Osteocyte (in vitro differentiated cells): Measurements from ENCODE around the gene LRIG1. TPM values are rescaled to one million over a fixed set of nuclear protein-coding genes. Genes with fewer than 3 reads are reported as not detected.

ENCODE experiments used
- DNase-seq: peaks from one replicate; pipeline ENCODE4 v3.0.0; 2021; ENCODE audit warnings: mixed read lengths; ENCODE audit not compliant: unreplicated experiment; ENCODE audit errors: extremely low spot score
- H3K27ac Mint-ChIP-seq: one replicate; pipeline ENCODE4 v1.8.0; 2021; ENCODE audit warnings: mild to moderate bottlenecking, mixed read lengths; ENCODE audit not compliant: unreplicated experiment
- H3K27me3 Mint-ChIP-seq: one replicate; pipeline ENCODE4 v1.8.0; 2021; ENCODE audit warnings: mixed read lengths; ENCODE audit not compliant: unreplicated experiment
- H3K36me3 Mint-ChIP-seq: one replicate; pipeline ENCODE4 v1.8.0; 2021; ENCODE audit warnings: mixed read lengths; ENCODE audit not compliant: unreplicated experiment
- H3K4me1 Mint-ChIP-seq: one replicate; pipeline ENCODE4 v1.8.0; 2021; ENCODE audit warnings: mixed read lengths; ENCODE audit not compliant: unreplicated experiment
- H3K4me3 Mint-ChIP-seq: one replicate; pipeline ENCODE4 v1.8.0; 2021; ENCODE audit warnings: mild to moderate bottlenecking, moderate library complexity, mixed read lengths; ENCODE audit not compliant: unreplicated experiment
- H3K9me3 Mint-ChIP-seq: one replicate; pipeline ENCODE4 v1.8.0; 2021; ENCODE audit warnings: mixed read lengths; ENCODE audit not compliant: unreplicated experiment
- CTCF ChIP-seq: fragments of 200-600 bp; sonication (generic); IDR thresholded peaks from 2 replicates; pipeline ENCODE4 v1.5.0; 2021; ENCODE audit warnings: antibody characterized with exemption, mild to moderate bottlenecking, moderate library complexity
- total RNA-seq: library from RNA; stranded (reverse); gene quantifications from 2 replicates; pipeline ENCODE4 v1.2.1, GENCODE V29; 2021

The LRIG1 gene
- total RNA-seq, 1 donor from 2014 or later = 60.8 TPM

GRCh38 chr3:66499881-66500575, 794 bp downstream of the LRIG1 start:
- peaks cover 66% of the 10 kb centered on the region for H3K4me1 Mint-ChIP-seq
- H3K27me3 Mint-ChIP-seq = no peaks in the 10 kb centered on the region
- H3K9me3 Mint-ChIP-seq = no peaks in the 10 kb centered on the region
- no peak for TF ChIP-seq CTCF
- peak overlapping the region; percentile 32 for H3K27ac Mint-ChIP-seq
- no peaks in the 10 kb centered on the region for H3K36me3 Mint-ChIP-seq
- H3K4me3 Mint-ChIP-seq = peak overlapping the region; percentile 94
- DNase-seq = no peak

DNA sequence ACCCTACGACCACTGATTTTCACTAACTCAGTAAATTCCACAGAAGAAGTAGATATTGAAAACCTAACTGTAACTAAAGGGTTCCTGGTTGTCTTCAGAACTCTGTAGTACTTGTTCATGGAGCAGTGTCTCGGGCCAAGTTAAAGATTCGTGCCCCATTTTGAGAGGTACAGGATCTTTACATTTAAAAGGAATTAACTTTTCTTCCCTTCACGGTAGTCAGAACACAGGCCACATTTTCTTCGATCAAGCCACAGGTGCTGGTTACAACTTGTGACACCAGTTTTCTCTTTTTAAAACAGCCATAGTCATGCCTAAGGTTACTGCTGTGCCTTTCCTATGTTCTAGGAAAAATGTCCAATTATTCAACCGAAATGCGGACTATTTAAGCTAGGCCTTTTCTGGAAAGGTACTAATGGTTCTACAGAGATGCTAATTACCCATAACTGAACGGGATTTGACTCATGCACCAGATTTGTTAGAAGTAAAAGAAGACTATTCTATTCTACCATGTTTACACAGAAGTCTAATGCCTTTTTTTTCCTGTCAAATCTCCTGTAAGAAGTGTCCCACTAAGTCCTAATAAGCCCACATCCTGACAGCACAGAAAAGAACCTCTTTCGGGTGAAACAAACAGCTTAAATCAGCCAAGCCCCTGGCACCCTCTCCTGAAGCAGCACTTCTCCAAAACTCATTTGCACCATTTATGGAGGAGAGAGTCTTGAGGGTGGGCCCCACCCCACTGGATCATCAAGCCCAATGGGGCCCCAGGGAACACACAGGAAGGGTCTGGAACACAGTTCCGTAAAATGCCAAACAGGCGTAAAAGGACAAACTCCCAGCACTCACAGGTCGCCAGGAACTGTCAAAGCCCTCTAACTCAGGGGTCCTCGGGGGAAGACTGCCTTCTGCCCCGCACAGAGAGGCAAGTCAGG, 1.9 kb downstream of the LRIG1 start:
- Mint-ChIP-seq H3K27ac (peak overlapping the region; percentile 73), H3K9me3 (no peaks in the 10 kb centered on the region)

DNA sequence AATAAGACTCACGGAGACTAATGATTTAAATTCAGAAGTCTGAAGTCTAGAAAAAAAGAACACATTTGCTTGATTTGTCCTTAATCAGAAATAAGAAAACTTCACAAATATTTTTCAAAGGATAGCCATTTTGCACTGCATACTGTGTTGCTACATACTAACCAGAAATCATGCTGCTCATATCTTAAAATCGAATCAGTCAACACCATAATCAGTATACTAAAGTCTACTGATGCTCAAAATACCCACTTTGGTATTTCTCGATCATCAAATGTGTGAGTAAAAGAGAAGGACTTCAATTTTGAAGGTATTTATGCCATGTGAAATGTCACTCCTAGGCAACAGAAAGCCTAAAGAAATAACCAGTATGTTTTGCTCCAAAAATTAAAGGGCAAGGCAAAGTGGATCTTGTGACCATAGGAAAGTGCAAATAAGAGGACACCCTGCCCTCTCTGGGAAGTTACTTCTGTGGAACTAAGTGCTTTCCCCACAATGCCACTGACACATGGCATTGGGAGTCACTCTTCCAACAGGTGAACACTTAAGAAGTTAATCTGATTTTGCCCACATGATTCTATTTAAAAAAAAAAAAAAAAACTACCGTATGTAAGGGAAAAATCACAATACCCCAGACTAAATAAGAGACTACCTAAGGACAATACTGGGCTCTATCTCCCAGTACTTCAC, 2.7 kb downstream of the LRIG1 start:
- DNase-seq = no peak
- peak overlapping the region; percentile 63 for H3K27ac Mint-ChIP-seq
- H3K36me3 Mint-ChIP-seq = no peaks in the 10 kb centered on the region
- peaks cover 77% of the 10 kb centered on the region for H3K4me1 Mint-ChIP-seq
- no peak for TF ChIP-seq CTCF
- no peaks in the 10 kb centered on the region for H3K9me3 Mint-ChIP-seq
- no peaks in the 10 kb centered on the region for H3K27me3 Mint-ChIP-seq
- peak overlapping the region; percentile 94 for H3K4me3 Mint-ChIP-seq

More for the DNA sequence above, 1.9 kb downstream of the LRIG1 start:
- TF ChIP-seq CTCF = no peak
- Mint-ChIP-seq H3K4me1 (peaks cover 74% of the 10 kb centered on the region), H3K4me3 (peak overlapping the region; percentile 94), H3K36me3 (no peaks in the 10 kb centered on the region), H3K27me3 (no peaks in the 10 kb centered on the region)
- DNase-seq = no peak

DNA sequence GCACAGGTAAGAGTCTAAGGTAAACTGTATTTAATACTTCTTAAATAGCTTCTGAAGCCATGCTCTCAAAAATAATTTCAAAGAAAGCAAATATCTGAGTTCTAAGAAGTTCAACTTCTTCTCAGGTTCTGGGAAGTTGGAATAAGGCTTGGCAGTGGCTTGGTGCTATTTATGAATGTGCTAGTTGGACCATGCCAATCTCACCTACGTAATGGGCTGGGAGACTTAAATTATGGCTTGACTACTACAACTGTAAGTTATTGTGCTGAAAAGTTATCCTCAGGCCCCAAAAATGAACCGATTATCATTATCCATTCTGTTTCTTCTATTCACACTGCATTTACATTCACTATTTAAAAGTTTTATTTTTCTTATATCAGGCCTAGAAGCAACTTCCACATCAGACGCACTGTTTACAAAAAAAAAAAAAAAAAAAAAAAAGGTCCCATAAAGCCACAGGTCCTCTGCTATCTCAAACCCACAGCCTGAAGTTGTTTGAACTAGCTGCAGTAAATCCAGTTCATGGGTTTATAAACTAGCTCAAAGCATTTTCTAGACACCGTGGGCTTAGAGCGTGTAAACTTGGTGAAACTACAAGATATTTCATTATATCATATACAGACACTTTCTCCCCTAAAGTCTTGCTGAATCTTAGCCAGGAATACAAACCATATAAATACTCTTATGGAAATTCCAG, 3.4 kb downstream of the LRIG1 start:
- Mint-ChIP-seq H3K36me3 (no peaks in the 10 kb centered on the region), H3K4me1 (peaks cover 76% of the 10 kb centered on the region), H3K9me3 (no peaks in the 10 kb centered on the region), H3K27me3 (no peaks in the 10 kb centered on the region), H3K27ac (peak overlapping the region; percentile 63), H3K4me3 (peak overlapping the region; percentile 94)
- no peak for TF ChIP-seq CTCF
- no peak for DNase-seq
